Ectodermal cell (in vitro differentiated cells): ENCODE results near the gene FAM228B.

Experiments
- H3K27ac ChIP-seq: 2 replicates; pipeline ENCODE4 v1.7.0; 2013; ENCODE audit warnings: mild to moderate bottlenecking, low read depth, low read length; ENCODE audit not compliant: insufficient read depth, poor library complexity, severe bottlenecking
- H3K27me3 ChIP-seq: 2 replicates; pipeline ENCODE4 v1.7.0; 2013; ENCODE audit warnings: mild to moderate bottlenecking, low read length; ENCODE audit not compliant: insufficient read depth, control insufficient read depth, poor library complexity, severe bottlenecking
- H3K36me3 ChIP-seq: one replicate; pipeline ENCODE4 v1.7.0; 2013; ENCODE audit warnings: low read length; ENCODE audit not compliant: control insufficient read depth, insufficient read depth
- H3K4me1 ChIP-seq: one replicate; pipeline ENCODE4 v1.7.0; 2013; ENCODE audit warnings: low read length; ENCODE audit not compliant: control insufficient read depth, insufficient read depth
- H3K4me3 ChIP-seq: 2 replicates; pipeline ENCODE4 v1.7.0; 2013; ENCODE audit warnings: low read depth, low read length, control low read depth; ENCODE audit not compliant: insufficient read depth
- H3K9me3 ChIP-seq: 2 replicates; pipeline ENCODE4 v1.7.0; 2013; ENCODE audit warnings: mild to moderate bottlenecking, low read length, moderate library complexity; ENCODE audit not compliant: control insufficient read depth
- WGBS, 2 experiments: methylation state at CpG; one replicate each; pipeline ENCODE4 v1.1.7; 2013; ENCODE audit warnings: missing lambda C conversion rate in 2 of 2; 5-methylcytosine and 5-hydroxymethylcytosine counted together

The FAM228B gene

DNA sequence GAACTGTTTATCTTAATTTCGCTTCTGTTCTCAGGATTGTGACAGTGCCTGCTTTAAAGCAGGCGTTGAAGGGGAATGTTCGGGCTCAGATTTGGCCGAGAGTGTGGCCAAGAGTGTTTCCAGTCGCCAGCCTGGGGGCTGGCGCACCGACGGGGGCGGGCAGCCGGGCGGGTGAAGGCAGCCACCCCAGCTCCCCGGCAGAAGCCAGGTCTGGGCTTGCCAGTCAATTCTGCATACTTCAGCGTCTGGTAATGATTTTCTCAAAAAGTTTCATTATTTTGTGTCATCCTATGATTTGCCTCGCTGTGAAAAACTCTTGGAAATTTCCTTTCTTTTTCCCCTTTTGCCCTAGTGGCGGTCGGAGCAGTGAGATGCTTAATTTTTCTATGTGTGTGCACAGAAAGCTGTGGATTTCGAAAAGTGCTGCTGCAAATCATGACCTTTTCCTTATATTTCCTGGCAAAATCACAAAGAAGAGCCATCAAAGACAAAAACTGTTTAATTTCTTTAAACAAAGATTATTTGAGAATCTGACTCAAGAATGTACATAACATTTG lies 52.4 kb downstream of the FAM228B start:
- no peaks in the 10 kb centered on the region for H3K4me1 ChIP-seq
- no peak overlapping the region for H3K27ac ChIP-seq
- WGBS, 2 experiments, result 94% methylated on average over 15 to 17 of the region's 17 CpGs
- H3K36me3 ChIP-seq, result no peaks in the 10 kb centered on the region
- no peaks in the 10 kb centered on the region for H3K27me3 ChIP-seq
- H3K9me3 ChIP-seq, result no peaks in the 10 kb centered on the region
- no peak overlapping the region for H3K4me3 ChIP-seq

DNA sequence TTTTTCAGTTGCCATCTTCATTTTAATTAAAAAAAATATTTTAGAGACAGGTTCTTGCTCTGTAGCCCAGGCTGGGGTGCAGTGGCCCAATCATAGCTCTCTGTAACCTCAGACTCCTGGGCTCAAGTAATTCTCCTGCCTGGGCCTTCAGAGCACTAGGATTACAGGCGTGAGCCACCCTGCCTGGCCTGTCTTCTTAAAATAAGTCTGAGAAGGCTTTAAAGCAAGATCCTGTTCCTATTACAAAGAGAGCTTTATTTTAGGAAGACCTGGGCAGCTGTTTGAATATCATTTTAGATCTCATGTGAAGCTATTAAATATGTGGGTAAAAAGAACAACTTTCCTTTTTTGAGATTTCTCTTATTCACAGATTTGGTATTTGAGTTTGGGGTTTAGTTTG lies 53.1 kb downstream of the FAM228B start:
- WGBS, 2 experiments, result 89 to 93% methylated on average over 1 of the region's 1 CpG

GRCh38 chr2:24179683-24180082 lies 56.4 kb downstream of the FAM228B start:
- Histone ChIP-seq H3K4me1 (peaks cover 4% of the 10 kb centered on the region), H3K27me3 (no peaks in the 10 kb centered on the region), H3K27ac (no peak overlapping the region)

More for the DNA sequence above, 53.1 kb downstream of the FAM228B start:
- no peaks in the 10 kb centered on the region for H3K4me1 ChIP-seq
- H3K27ac ChIP-seq, result no peak overlapping the region
- no peaks in the 10 kb centered on the region for H3K9me3 ChIP-seq
- H3K27me3 ChIP-seq, result no peaks in the 10 kb centered on the region
- no peaks in the 10 kb centered on the region for H3K36me3 ChIP-seq
- H3K4me3 ChIP-seq, result no peak overlapping the region

GRCh38 chr2:24181849-24182248 lies 58.6 kb downstream of the FAM228B start:
- no peak overlapping the region for H3K4me3 ChIP-seq
- H3K27ac ChIP-seq, result no peak overlapping the region
- H3K4me1 ChIP-seq, result peaks cover 4% of the 10 kb centered on the region
- no peaks in the 10 kb centered on the region for H3K9me3 ChIP-seq
- WGBS, 2 experiments, result 89 to 90% methylated on average over 6 of the region's 6 CpGs
- no peaks in the 10 kb centered on the region for H3K36me3 ChIP-seq
- no peaks in the 10 kb centered on the region for H3K27me3 ChIP-seq

More at GRCh38 chr2:24179683-24180082, 56.4 kb downstream of the FAM228B start:
- H3K36me3 ChIP-seq, result no peaks in the 10 kb centered on the region
- no peaks in the 10 kb centered on the region for H3K9me3 ChIP-seq
- no peak overlapping the region for H3K4me3 ChIP-seq

DNA sequence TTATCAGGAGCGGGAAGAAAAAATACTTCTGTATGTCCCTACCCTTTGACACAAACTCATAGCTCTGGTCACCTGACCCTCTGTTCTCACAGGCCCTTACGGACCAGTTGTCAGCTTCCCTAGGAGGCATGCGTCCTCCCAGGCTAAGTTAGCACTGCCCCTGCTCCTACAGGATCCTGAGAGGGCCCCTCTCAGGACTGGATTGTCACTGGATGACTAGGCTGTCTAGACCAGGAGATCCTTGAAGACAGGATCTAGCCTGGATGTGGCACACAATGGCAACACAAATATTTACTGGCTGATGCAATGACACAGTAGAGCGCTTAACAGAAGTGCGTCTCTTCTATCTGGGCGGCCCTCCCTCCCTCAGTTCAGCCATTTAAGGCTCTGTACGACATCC lies 59.2 kb downstream of the FAM228B start:
- H3K27me3 ChIP-seq, result no peaks in the 10 kb centered on the region
- no peak overlapping the region for H3K4me3 ChIP-seq
- H3K36me3 ChIP-seq, result no peaks in the 10 kb centered on the region
- H3K9me3 ChIP-seq, result no peaks in the 10 kb centered on the region
- WGBS, 2 experiments, result 93% methylated on average over 7 of the region's 7 CpGs
- no peak overlapping the region for H3K27ac ChIP-seq
- peaks cover 4% of the 10 kb centered on the region for H3K4me1 ChIP-seq

- no peaks in the 10 kb centered on the region for H3K9me3 ChIP-seq
- H3K36me3 ChIP-seq, result no peaks in the 10 kb centered on the region
- no peaks in the 10 kb centered on the region for H3K27me3 ChIP-seq
- peaks cover 4% of the 10 kb centered on the region for H3K4me1 ChIP-seq
- no peak overlapping the region for H3K4me3 ChIP-seq
- no peak overlapping the region for H3K27ac ChIP-seq
- WGBS, 2 experiments, result 88 to 93% methylated on average over 6 of the region's 6 CpGs
These were observed 60.2 kb downstream of the FAM228B start for GRCh38 chr2:24183366-24184069.

GRCh38 chr2:24189551-24189950 lies 66.3 kb downstream of the FAM228B start:
- H3K36me3 ChIP-seq, result no peaks in the 10 kb centered on the region
- H3K27me3 ChIP-seq, result no peaks in the 10 kb centered on the region
- no peak overlapping the region for H3K4me3 ChIP-seq
- 88 to 90% methylated on average over 10 of the region's 10 CpGs for WGBS, 2 experiments
- no peak overlapping the region for H3K27ac ChIP-seq
- no peaks in the 10 kb centered on the region for H3K9me3 ChIP-seq
- no peaks in the 10 kb centered on the region for H3K4me1 ChIP-seq

DNA sequence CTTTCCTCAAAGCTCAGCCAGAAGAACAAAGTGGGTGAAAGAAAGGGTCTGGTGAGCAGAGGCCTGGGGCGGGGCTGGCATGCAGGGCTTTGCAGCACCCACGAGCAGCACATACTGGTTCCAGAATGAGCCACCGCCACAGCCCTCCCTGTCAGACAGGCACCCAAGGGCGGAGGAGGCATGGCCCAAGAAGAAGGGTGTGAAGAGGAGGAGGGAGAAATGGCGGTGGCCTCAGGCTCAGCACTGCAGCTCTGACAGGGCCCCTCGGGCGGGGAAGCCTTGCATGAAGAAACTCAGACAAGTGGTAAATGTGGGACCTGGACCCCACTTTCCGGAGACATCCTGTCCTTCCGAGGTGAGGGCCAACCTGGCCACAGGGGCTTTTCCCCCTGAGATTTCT lies 67.2 kb downstream of the FAM228B start:
- H3K4me1 ChIP-seq, result no peaks in the 10 kb centered on the region
- no peaks in the 10 kb centered on the region for H3K36me3 ChIP-seq
- 87 to 92% methylated on average over 9 of the region's 9 CpGs for WGBS, 2 experiments
- H3K27me3 ChIP-seq, result no peaks in the 10 kb centered on the region
- H3K4me3 ChIP-seq, result no peak overlapping the region
- no peaks in the 10 kb centered on the region for H3K9me3 ChIP-seq
- no peak overlapping the region for H3K27ac ChIP-seq

- Histone ChIP-seq H3K4me3 (no peak overlapping the region), H3K27me3 (no peaks in the 10 kb centered on the region), H3K4me1 (no peaks in the 10 kb centered on the region), H3K36me3 (no peaks in the 10 kb centered on the region), H3K27ac (no peak overlapping the region), H3K9me3 (no peaks in the 10 kb centered on the region)
- 94 to 97% methylated on average over 8 to 9 of the region's 9 CpGs for WGBS, 2 experiments
These were observed 67.9 kb downstream of the FAM228B start for GRCh38 chr2:24191156-24191555.

GRCh38 chr2:24191848-24192247 lies 68.6 kb downstream of the FAM228B start:
- no peaks in the 10 kb centered on the region for H3K27me3 ChIP-seq
- H3K9me3 ChIP-seq, result no peaks in the 10 kb centered on the region
- H3K27ac ChIP-seq, result no peak overlapping the region
- H3K4me1 ChIP-seq, result no peaks in the 10 kb centered on the region
- 86 to 88% methylated on average over 5 of the region's 5 CpGs for whole genome bisulfite sequencing, 2 experiments
- H3K36me3 ChIP-seq, result no peaks in the 10 kb centered on the region
- H3K4me3 ChIP-seq, result no peak overlapping the region
